Endodermal cell (in vitro differentiated cells): ENCODE data around the gene AGAP3. TPM values are rescaled to one million over a fixed set of nuclear protein-coding genes. Genes with fewer than 3 reads are reported as not detected.
A peak's percentile ranks its signal among the peaks of the same experiment; 100 is the strongest.

Experiments
- DNase-seq: peaks from one replicate; pipeline ENCODE4 v3.0.0-alpha.2; 2017
- H3K27ac ChIP-seq: 2 replicates; pipeline ENCODE4 v1.5.1; 2013; ENCODE audit warnings: mild to moderate bottlenecking, low read depth, low read length, moderate library complexity
- H3K27me3 ChIP-seq: 2 replicates; pipeline ENCODE4 v1.6.1; 2013; ENCODE audit warnings: mild to moderate bottlenecking, low read length, moderate library complexity; ENCODE audit not compliant: insufficient read depth, control insufficient read depth, poor library complexity, severe bottlenecking
- H3K36me3 ChIP-seq: 2 replicates; pipeline ENCODE4 v1.7.0; 2013; ENCODE audit warnings: mild to moderate bottlenecking, low read length, moderate library complexity; ENCODE audit not compliant: control insufficient read depth, insufficient read depth
- H3K4me1 ChIP-seq: one replicate; pipeline ENCODE4 v1.7.0; 2013; ENCODE audit warnings: low read length; ENCODE audit not compliant: control insufficient read depth, insufficient read depth
- H3K4me3 ChIP-seq: 2 replicates; pipeline ENCODE4 v1.5.1; 2013; ENCODE audit warnings: mild to moderate bottlenecking, low read length, moderate library complexity
- H3K9ac ChIP-seq: 2 replicates; pipeline ENCODE4 v1.6.1; 2013; ENCODE audit warnings: mild to moderate bottlenecking, low read length, moderate library complexity; ENCODE audit not compliant: poor library complexity, severe bottlenecking; ENCODE audit errors: extremely low read depth
- H3K9me3 ChIP-seq: 2 replicates; pipeline ENCODE4 v1.6.1; 2013; ENCODE audit warnings: mild to moderate bottlenecking, low read length, moderate library complexity; ENCODE audit not compliant: control insufficient read depth
- H3K27ac Mint-ChIP-seq: 2 replicates; pipeline ENCODE4 v1.8.0; 2020; ENCODE audit warnings: mixed read lengths
- H3K27me3 Mint-ChIP-seq: 2 replicates; pipeline ENCODE4 v1.8.0; 2021; ENCODE audit warnings: mild to moderate bottlenecking, mixed read lengths; ENCODE audit not compliant: insufficient read depth
- H3K36me3 Mint-ChIP-seq: 2 replicates; pipeline ENCODE4 v1.8.0; 2020; ENCODE audit warnings: low read depth, mixed read lengths
- H3K4me1 Mint-ChIP-seq: 2 replicates; pipeline ENCODE4 v1.8.0; 2020; ENCODE audit warnings: mixed read lengths
- H3K4me3 Mint-ChIP-seq: 2 replicates; pipeline ENCODE4 v1.8.0; 2020; ENCODE audit warnings: mild to moderate bottlenecking, moderate library complexity, mixed read lengths
- H3K9me3 Mint-ChIP-seq: 2 replicates; pipeline ENCODE4 v1.8.0; 2020; ENCODE audit warnings: mild to moderate bottlenecking, mixed read lengths
- CTCF ChIP-seq: fragments of 200-600 bp; sonication (generic); conservative IDR thresholded peaks from 2 replicates; pipeline ENCODE4 v1.5.0; 2021; ENCODE audit warnings: antibody characterized with exemption, mild to moderate bottlenecking
- WGBS, 2 experiments: methylation state at CpG; one replicate each; pipeline versions ENCODE4 v1.1.5 to v1.1.7; 2013; ENCODE audit warnings: missing lambda C conversion rate in 2 of 2, mixed read lengths in 1 of 2; ENCODE audit not compliant: insufficient coverage in 1 of 2, insufficient read length in 1 of 2; 5-methylcytosine and 5-hydroxymethylcytosine counted together
- long read RNA-seq, 4 experiments: library from polyadenylated mRNA in 2 of 4; library from RNA in 1 of 4; library from capped mRNA in 1 of 4; stranded (forward) in 3 of 4; unstranded in 1 of 4; transcript quantifications; one replicate each; pipeline ENCODE4 v2.0.0, GENCODE V29; 2020 to 2021; ENCODE audit warnings: inconsistent platforms in 1 of 4
- polyA plus RNA-seq, 2 experiments: library from polyadenylated mRNA; stranded (reverse); fragments of 50-300 nt; gene quantifications; one replicate each; pipeline ENCODE4 v1.2.3, GENCODE V29; 2013
- total RNA-seq, 2 donors: library from RNA; stranded (reverse); fragmentation: NEBNext Ultra II Directional in 1 of 2; extraction: Animal tissue kit (Norgen Biotek cat#: 25700) in 1 of 2; gene quantifications; 2 replicates in 1 of 2; 3 replicates in 1 of 2; pipeline ENCODE4 v1.2.1, GENCODE V29; 2021

The AGAP3 gene
- total RNA-seq = 100 to 1,000 TPM; 113 to 116 TPM
- 65.6 TPM for polyA plus RNA-seq (2013, experiment 1 of 2)
- polyA plus RNA-seq (2013, experiment 2 of 2) = 64.1 TPM
- long read RNA-seq, experiment 1, partial matches to known transcripts = 8 of 20 reads
- long read RNA-seq, experiment 1, other reads (novel, unspliced or antisense) = 11 of 20 reads
- long read RNA-seq, experiment 2, transcript AGAP3-202 (18 exons, 3,225 nt) = major isoform, 12 of 58 reads
- long read RNA-seq, experiment 2, partial matches to known transcripts = 21 of 58 reads
- long read RNA-seq, experiment 2, other reads (novel, unspliced or antisense) = 20 of 58 reads
- long read RNA-seq, experiment 3, partial matches to known transcripts = 10 of 31 reads
- long read RNA-seq, experiment 3, other reads (novel, unspliced or antisense) = 20 of 31 reads
- long read RNA-seq, experiment 4, partial matches to known transcripts = 3 of 7 reads
- long read RNA-seq, experiment 4, other reads (novel, unspliced or antisense) = 2 of 7 reads

GRCh38 chr7:151085691-151086620, at the start of gene AGAP3:
AGAP3 (plus strand) TSS chr7:151086475; CDS start chr7:151086742, 267 bp downstream.
- peak within 1 kb of the TSS; percentile 91 for H3K4me3 ChIP-seq
- no peaks in the 10 kb centered on the region for H3K9me3 ChIP-seq
- WGBS, 2 experiments = 0% methylated on average over 36 to 81 of the region's 84 CpGs
- peaks cover 7% of the 10 kb centered on the region for H3K36me3 Mint-ChIP-seq
- H3K4me1 ChIP-seq = peaks cover 19% of the 10 kb centered on the region
- peaks cover 4% of the 10 kb centered on the region for H3K36me3 ChIP-seq
- H3K4me1 Mint-ChIP-seq = peaks cover 34% of the 10 kb centered on the region
- H3K27me3 ChIP-seq = peaks cover 6% of the 10 kb centered on the region
- peak; percentile 93 for DNase-seq
- peak within 1 kb of the TSS; percentile 78 for H3K4me3 Mint-ChIP-seq
- H3K9ac ChIP-seq = peak within 1 kb of the TSS; percentile 49
- peaks cover 1% of the 10 kb centered on the region for H3K27me3 Mint-ChIP-seq
- H3K27ac Mint-ChIP-seq = peak within 1 kb of the TSS; percentile 90
- peak; percentile 19 for TF ChIP-seq CTCF
- peak within 1 kb of the TSS; percentile 84 for H3K27ac ChIP-seq
- no peaks in the 10 kb centered on the region for H3K9me3 Mint-ChIP-seq

DNA sequence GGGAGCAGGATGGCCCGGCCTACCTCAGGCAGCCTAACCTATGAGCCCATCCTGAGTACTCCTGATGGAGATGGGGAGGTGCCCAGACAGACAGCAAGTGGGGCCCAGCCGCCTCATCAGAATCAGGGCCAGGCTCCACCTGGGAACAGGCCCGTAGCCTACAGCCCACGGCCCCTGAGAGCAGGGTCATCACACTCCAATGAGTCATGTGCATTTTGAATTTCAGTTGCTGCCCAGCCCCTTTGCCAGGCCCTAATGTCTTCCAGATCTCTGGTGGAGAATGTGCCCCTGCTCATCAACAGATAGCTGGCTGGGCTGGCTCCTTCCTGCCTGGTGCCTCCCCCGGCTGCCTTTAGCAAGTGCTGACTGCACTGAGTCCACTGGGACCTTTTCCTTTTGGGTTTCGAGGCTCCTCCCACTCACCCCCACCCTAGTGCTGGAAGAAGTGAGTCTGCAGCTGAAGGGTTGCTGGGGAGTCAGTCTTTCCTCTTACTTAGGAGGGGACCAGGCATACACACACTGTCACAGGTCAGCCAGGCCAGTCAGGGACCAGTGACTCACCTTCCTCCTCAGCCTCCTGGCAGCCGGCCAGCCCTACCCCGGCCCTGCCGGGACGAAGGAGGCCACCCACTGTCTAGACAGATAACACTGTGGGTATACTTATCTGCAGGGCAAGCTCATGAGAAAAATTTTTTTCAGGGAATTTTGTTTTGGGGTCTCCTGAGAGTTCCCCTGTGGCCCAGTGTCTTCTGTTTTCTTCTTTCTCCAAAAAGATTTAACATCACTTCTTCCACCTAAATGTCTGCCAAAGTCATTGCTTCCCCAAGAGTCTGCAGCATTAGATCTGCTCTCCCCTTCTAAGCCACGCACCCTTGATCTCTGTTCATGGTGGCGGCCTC, 47.1 kb upstream of the AGAP3 start:
- no peaks in the 10 kb centered on the region for H3K27me3 ChIP-seq
- H3K9ac ChIP-seq = no peak overlapping the region
- H3K9me3 ChIP-seq = no peaks in the 10 kb centered on the region
- H3K27me3 Mint-ChIP-seq = no peaks in the 10 kb centered on the region
- H3K4me3 ChIP-seq = no peak overlapping the region
- H3K36me3 Mint-ChIP-seq = peaks cover 13% of the 10 kb centered on the region
- H3K4me1 Mint-ChIP-seq = peaks cover 3% of the 10 kb centered on the region
- H3K9me3 Mint-ChIP-seq = no peaks in the 10 kb centered on the region
- no peak for TF ChIP-seq CTCF
- peak overlapping the region; percentile 16 for H3K27ac Mint-ChIP-seq
- peaks cover 6% of the 10 kb centered on the region for H3K4me1 ChIP-seq
- H3K27ac ChIP-seq = no peak overlapping the region
- 73% methylated on average over 6 to 11 of the region's 12 CpGs for WGBS, 2 experiments
- H3K4me3 Mint-ChIP-seq = no peak overlapping the region
- peaks cover 6% of the 10 kb centered on the region for H3K36me3 ChIP-seq
- peak; percentile 66 for DNase-seq
